Measurements from ENCODE around the gene KCNQ5.
"Not testable (repeated sequence)": the region's sequence is repeated elsewhere in the genome, so short reads cannot be mapped to it uniquely, and the experiment has no call there.

KCNQ5 gene

GRCh38 chr6:73233048-73233447 lies 611.2 kb downstream of the KCNQ5 start (continued):
- TF ChIP-seq ZNF692 (tag by site-specific recombination; IDR thresholded peaks at IDR 0.05) = no peak
- no peak for TF ChIP-seq ZSCAN23 (tag by site-specific recombination; IDR thresholded peaks at IDR 0.05)
- TF ChIP-seq ZNF560 (tag by site-specific recombination; IDR thresholded peaks at IDR 0.05; ENCODE audit: borderline replicate concordance) = no peak
- TF ChIP-seq KLF17 (tag by site-specific recombination; IDR thresholded peaks at IDR 0.05) = no peak
- TF ChIP-seq ZNF37A (tag by site-specific recombination; IDR thresholded peaks at IDR 0.05) = no peak
- TF ChIP-seq ZNF138 (tag by site-specific recombination; IDR thresholded peaks at IDR 0.05; ENCODE audit: borderline replicate concordance) = no peak
- TF ChIP-seq PRDM6 (tag by site-specific recombination; IDR thresholded peaks at IDR 0.05) = no peak
- no peak for TF ChIP-seq ZNF311 (tag by site-specific recombination; IDR thresholded peaks at IDR 0.05; ENCODE audit: borderline replicate concordance)
- TF ChIP-seq ZBTB8A (tag by site-specific recombination; IDR thresholded peaks at IDR 0.05) = no peak
- TF ChIP-seq ZNF670 (tag by site-specific recombination; IDR thresholded peaks at IDR 0.05; ENCODE audit: low read depth) = no peak
- TF ChIP-seq ZNF211 (tag by site-specific recombination; IDR thresholded peaks at IDR 0.05; ENCODE audit: low read depth) = no peak
- no peak for TF ChIP-seq KLF1 (tag by site-specific recombination; IDR thresholded peaks at IDR 0.05)

- H3K27ac ChIP-seq (ENCODE audit: extremely low read depth, low read depth, low read length); H3K9me3 ChIP-seq (ENCODE audit: control insufficient read depth, insufficient read depth, low read depth, low read length); H3K4me1 ChIP-seq (ENCODE audit: control insufficient read depth, insufficient read depth, low read length); H3K36me3 ChIP-seq (ENCODE audit: control insufficient read depth in 2 of 2, insufficient read depth in 1 of 2, low read length in 2 of 2); H3K4me3 ChIP-seq (ENCODE audit: low read depth, low read length); CTCF ChIA-PET; POLR2A ChIA-PET: not testable (repeated sequence)
Observed at GRCh38 chr6:73233971-73234370, 612.1 kb downstream of the KCNQ5 start.

- no peak overlapping the region for H3K27ac ChIP-seq (ENCODE audit: extremely low read depth, low read depth, low read length)
- no peaks in the 10 kb centered on the region for H3K36me3 ChIP-seq (ENCODE audit: control insufficient read depth in 2 of 2, insufficient read depth in 1 of 2, low read length in 2 of 2)
- H3K4me1 ChIP-seq (ENCODE audit: control insufficient read depth, insufficient read depth, low read length) = no peaks in the 10 kb centered on the region
- no peaks in the 10 kb centered on the region for H3K9me3 ChIP-seq (ENCODE audit: control insufficient read depth, insufficient read depth, low read depth, low read length)
- CTCF ChIA-PET = no interaction called here
- H3K4me3 ChIP-seq (ENCODE audit: low read depth, low read length) = no peak overlapping the region
- POLR2A ChIA-PET = no interaction called here
- no peak for TF ChIP-seq ZNF184 (tag by site-specific recombination; IDR thresholded peaks at IDR 0.05)
- TF ChIP-seq ZNF629 (tag by site-specific recombination; IDR thresholded peaks at IDR 0.05) = no peak
- no peak for TF ChIP-seq OVOL3 (tag by site-specific recombination; IDR thresholded peaks at IDR 0.05)
- TF ChIP-seq ZNF223 (tag by site-specific recombination; IDR thresholded peaks at IDR 0.05) = no peak
- TF ChIP-seq ZNF426 (tag by site-specific recombination; IDR thresholded peaks at IDR 0.05) = no peak
- TF ChIP-seq ZSCAN16 (tag by site-specific recombination; IDR thresholded peaks at IDR 0.05) = no peak
- TF ChIP-seq ZNF501 (tag by site-specific recombination; IDR thresholded peaks at IDR 0.05) = no peak
- TF ChIP-seq TRIM28 (IDR thresholded peaks at IDR 0.05; ENCODE audit: borderline replicate concordance, low read length) = no peak
- no peak for TF ChIP-seq ZNF449 (tag by site-specific recombination; IDR thresholded peaks at IDR 0.05)
- TF ChIP-seq SP7 (tag by site-specific recombination; IDR thresholded peaks at IDR 0.05) = no peak
- TF ChIP-seq GLI4 (tag by site-specific recombination; IDR thresholded peaks at IDR 0.05) = no peak
- no peak for TF ChIP-seq ZBTB26 (tag by site-specific recombination; optimal IDR thresholded peaks at IDR 0.05)
- no peak for TF ChIP-seq ZNF335 (tag by site-specific recombination; conservative IDR thresholded peaks at IDR 0.05)
- TF ChIP-seq ZNF777 (tag by site-specific recombination; IDR thresholded peaks at IDR 0.05; ENCODE audit: borderline replicate concordance) = no peak
- no peak for TF ChIP-seq BCL6B (tag by site-specific recombination; IDR thresholded peaks at IDR 0.05)
- TF ChIP-seq ZNF366 (tag by site-specific recombination; conservative IDR thresholded peaks at IDR 0.05) = no peak
Observed at GRCh38 chr6:73234733-73235132, 612.9 kb downstream of the KCNQ5 start.

Measured in HEK293 (cell line).